ENCODE data around the gene CUBN.

- TF ChIP-seq CTCF (IDR thresholded peaks at IDR 0.05; ENCODE audit: insufficient read depth, low read length) (no peak), REST (IDR thresholded peaks at IDR 0.05; ENCODE audit: insufficient replicate concordance, low read depth) (no peak), POLR2AphosphoS5 (IDR thresholded peaks at IDR 0.05; ENCODE audit: low read depth) (no peak), SPI1 (IDR thresholded peaks at IDR 0.05; ENCODE audit: borderline replicate concordance, low read depth) (no peak), GABPA (IDR thresholded peaks at IDR 0.05; ENCODE audit: low read depth) (no peak)
Observed at GRCh38 chr10:17098012-17098411, 31.6 kb downstream of the CUBN start.
